ENCODE data around the gene BCDIN3D.
"Not testable (repeated sequence)": the region's sequence is repeated elsewhere in the genome, so short reads cannot be mapped to it uniquely, and the experiment has no call there.

The BCDIN3D gene

GRCh38 chr12:49876070-49876469 is 33.2 kb upstream of the BCDIN3D start:
- DNase-seq: no peak

GRCh38 chr12:49875115-49875720 is 32.3 kb upstream of the BCDIN3D start:
- no peak for DNase-seq

GRCh38 chr12:49874142-49874897 is 31.4 kb upstream of the BCDIN3D start:
- DNase-seq: no peak

- DNase-seq: no peak
Measured at GRCh38 chr12:49873361-49873934, 30.5 kb upstream of the BCDIN3D start.

GRCh38 chr12:49872781-49873181 is 29.9 kb upstream of the BCDIN3D start:
- DNase-seq: no peak

- no peak for DNase-seq
Measured at GRCh38 chr12:49872381-49872780, 29.5 kb upstream of the BCDIN3D start.

- DNase-seq: not testable (repeated sequence)
Measured at GRCh38 chr12:49871811-49872251, 28.9 kb upstream of the BCDIN3D start.

GRCh38 chr12:49871263-49871561 is 28.3 kb upstream of the BCDIN3D start:
- DNase-seq: no peak

GRCh38 chr12:49870501-49871262 is 27.8 kb upstream of the BCDIN3D start:
- no peak for DNase-seq

GRCh38 chr12:49869816-49870500 is 27.1 kb upstream of the BCDIN3D start:
- no peak for DNase-seq

- peak; percentile 91 for DNase-seq
Measured at GRCh38 chr12:49868952-49869815, 26.3 kb upstream of the BCDIN3D start.

GRCh38 chr12:49868449-49868848 is 25.5 kb upstream of the BCDIN3D start:
- DNase-seq: no peak

- no peak for DNase-seq
Measured at GRCh38 chr12:49867570-49868341, 24.9 kb upstream of the BCDIN3D start.

- peak; percentile 27 for DNase-seq
Measured at GRCh38 chr12:49866859-49867569, 24.1 kb upstream of the BCDIN3D start.

GRCh38 chr12:49865782-49866135 is 22.9 kb upstream of the BCDIN3D start:
- DNase-seq: no peak

GRCh38 chr12:49865109-49865781 is 22.3 kb upstream of the BCDIN3D start:
- no peak for DNase-seq

- no peak for DNase-seq
Measured at GRCh38 chr12:49864798-49865090, 21.8 kb upstream of the BCDIN3D start.

- no peak for DNase-seq
Measured at GRCh38 chr12:49863946-49864797, 21.3 kb upstream of the BCDIN3D start.

- DNase-seq: not testable (repeated sequence)
Measured at GRCh38 chr12:49860921-49861320, 18.0 kb upstream of the BCDIN3D start.
